Stimulated activated CD8-positive, alpha-beta memory T cell treated with anti-CD3 and anti-CD28 coated beads, Interleukin-7, amount 100 ng/mL, for 48 hours (primary cell): ENCODE results near the gene OR5AK2.
"Not testable (repeated sequence)": the region's sequence is repeated elsewhere in the genome, so short reads cannot be mapped to it uniquely, and the experiment has no call there.

Experiments used
- DNase-seq, 2 donors: peaks; one replicate each; pipeline ENCODE4 v3.0.0-alpha.2; 2020; ENCODE audit warnings: low read depth in 1 of 2; ENCODE audit errors: extremely low read depth in 1 of 2

The OR5AK2 gene, protein sequence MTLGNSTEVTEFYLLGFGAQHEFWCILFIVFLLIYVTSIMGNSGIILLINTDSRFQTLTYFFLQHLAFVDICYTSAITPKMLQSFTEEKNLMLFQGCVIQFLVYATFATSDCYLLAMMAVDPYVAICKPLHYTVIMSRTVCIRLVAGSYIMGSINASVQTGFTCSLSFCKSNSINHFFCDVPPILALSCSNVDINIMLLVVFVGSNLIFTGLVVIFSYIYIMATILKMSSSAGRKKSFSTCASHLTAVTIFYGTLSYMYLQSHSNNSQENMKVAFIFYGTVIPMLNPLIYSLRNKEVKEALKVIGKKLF

DNA sequence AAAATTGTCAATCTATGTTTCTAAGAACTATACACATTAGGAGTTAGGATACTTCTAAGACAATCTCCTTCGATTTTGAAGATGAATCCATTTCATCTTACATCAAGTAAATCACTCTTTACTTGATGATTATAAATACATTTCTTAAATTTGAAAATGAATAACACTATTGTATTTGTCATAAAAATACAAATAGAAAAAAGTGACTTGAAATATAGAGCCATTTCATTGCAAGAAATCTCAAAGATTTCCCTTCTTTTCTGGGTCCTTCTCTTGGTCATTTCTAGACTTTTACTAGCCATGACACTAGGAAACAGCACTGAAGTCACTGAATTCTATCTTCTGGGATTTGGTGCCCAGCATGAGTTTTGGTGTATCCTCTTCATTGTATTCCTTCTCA, at the start of gene OR5AK2:
Gene OR5AK2 (plus strand): TSS at position 301 of the 400 bp plus-strand sequence. CDS start 0 bp downstream, at position 301.
- no peak for DNase-seq

DNA sequence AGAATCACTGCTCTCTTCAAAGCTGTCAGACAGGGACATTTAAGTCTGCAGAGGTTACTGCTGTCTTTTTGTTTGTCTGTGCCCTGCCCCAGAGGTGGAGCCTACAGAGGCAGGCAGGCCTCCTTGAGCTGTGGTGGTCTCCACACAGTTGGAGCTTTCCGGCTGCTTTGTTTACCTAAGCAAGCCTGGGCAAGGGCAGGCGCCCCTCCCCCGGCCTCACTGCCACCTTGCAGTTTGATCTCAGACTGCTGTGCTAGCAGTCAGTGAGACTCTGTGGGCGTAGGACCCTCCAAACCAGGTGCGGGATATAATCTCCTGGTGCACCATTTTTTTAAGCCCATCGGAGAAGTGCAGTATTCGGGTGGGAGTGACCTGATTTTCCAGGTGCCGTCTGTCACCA, 43.2 kb upstream of the OR5AK2 start:
- not testable (repeated sequence) for DNase-seq

GRCh38 chr11:56948991-56949515, 39.7 kb upstream of the OR5AK2 start:
- no peak for DNase-seq

GRCh38 chr11:56950510-56950909, 38.2 kb upstream of the OR5AK2 start:
- DNase-seq = no peak

DNA sequence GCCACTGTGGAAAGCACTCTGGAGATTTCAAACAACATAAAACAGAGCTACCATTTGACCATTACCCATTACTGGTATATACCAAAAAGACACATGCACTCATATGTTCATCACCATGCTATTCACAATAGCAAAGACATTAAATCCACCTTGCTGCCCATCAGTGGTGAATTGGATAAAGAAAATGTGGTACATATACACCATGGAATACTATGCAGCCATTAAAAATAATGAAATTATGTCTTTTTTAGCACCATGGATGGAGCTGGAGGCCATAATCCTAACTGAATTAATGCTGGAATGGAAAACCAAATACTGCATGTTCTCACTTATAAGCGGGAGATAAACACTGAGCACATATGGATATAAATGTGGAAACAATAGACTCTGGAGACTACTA, 34.8 kb upstream of the OR5AK2 start:
- DNase-seq = not testable (repeated sequence)

DNA sequence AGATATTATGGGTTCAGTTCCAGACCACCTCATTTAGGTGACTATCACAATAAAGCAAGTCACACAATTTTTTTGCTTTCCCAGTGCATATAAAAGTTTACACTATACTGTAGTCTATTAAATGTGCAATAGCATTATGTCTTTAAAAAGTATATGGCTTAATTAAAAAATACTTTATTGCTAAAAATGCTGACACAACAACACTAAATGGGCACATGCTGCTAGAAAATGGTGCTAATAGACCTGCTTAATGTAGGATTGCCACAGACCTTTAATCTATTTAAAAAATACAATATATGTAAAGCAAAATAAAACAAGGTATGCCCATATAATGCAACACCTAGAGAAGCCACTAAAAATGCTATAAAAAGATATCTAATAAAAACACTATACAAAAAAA, 27.1 kb upstream of the OR5AK2 start:
- DNase-seq = no peak

DNA sequence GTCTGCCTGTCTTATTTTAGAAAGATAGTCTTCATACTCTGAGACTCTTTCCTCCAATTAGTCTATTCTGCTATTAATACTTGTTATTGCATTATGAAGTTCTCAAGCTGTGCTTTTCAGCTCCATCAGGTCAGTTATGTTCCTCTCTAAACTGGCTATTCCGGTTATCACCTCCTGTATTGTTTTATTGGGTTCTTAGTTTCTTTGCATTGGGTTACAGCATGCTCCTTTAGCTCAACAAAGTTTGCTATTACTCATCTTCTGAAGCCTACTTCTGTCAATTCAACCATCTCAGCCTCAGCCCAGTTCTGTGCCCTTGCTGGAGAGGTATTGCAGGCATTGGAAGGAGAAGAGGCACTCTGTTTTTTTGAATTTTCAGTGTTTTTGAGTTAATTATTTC, 21.0 kb upstream of the OR5AK2 start:
- DNase-seq = no peak

- no peak for DNase-seq
These were observed 20.2 kb upstream of the OR5AK2 start for GRCh38 chr11:56968524-56968923.

- DNase-seq = no peak
These were observed 11.4 kb upstream of the OR5AK2 start for GRCh38 chr11:56977314-56977713.

DNA sequence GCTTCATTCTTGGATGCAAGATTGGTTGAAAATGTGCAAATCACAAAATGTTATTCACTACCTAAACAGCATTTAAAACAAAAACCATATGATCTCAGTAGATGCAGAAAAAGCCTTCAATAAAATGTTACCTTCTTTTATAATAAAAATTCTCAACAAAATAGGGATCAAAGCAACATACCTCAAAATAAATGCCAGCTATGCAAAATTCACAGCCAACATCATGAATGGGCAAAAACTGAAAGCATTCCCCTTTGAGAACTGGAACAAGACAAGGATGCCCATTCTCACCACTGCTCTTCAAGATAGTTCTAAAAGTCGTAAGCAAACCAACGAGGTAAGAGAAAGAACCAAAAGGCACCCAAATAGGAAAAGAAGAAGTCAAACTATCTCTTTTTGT, 2.0 kb downstream of the OR5AK2 start:
- DNase-seq = no peak

GRCh38 chr11:56994532-56994931, 5.8 kb downstream of the OR5AK2 start:
- DNase-seq = no peak

GRCh38 chr11:57001674-57002401, 13.1 kb downstream of the OR5AK2 start:
- no peak for DNase-seq

DNA sequence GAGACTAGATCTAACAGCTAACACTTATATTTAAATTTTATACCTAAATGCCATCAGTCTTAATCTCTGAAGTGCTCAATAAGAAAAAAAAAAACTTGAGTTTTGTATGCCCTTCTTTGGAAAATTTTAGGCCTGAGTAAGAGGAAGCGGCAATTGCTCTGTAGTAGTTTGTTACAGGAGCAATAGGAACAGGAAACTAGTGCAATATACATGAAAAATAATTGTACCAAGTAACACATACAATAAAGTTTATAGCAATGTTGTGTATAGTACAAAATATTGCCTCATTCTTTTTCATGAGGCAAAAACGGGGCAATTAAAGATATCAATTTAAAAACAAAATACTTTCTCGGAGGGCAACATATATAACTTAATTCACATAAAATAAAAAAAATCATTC, 19.7 kb downstream of the OR5AK2 start:
- no peak for DNase-seq

- DNase-seq = no peak
These were observed 27.0 kb downstream of the OR5AK2 start for GRCh38 chr11:57015679-57016078.

GRCh38 chr11:57031556-57031955, 42.8 kb downstream of the OR5AK2 start:
- DNase-seq = no peak
